ENCODE measurements around the gene AIF1L.

GRCh38 chr9:131116281-131117120, 20.2 kb downstream of the AIF1L start:
- TF ChIP-seq EP300 (IDR thresholded peaks at IDR 0.05), result no peak
- TF ChIP-seq, protein P1, sequence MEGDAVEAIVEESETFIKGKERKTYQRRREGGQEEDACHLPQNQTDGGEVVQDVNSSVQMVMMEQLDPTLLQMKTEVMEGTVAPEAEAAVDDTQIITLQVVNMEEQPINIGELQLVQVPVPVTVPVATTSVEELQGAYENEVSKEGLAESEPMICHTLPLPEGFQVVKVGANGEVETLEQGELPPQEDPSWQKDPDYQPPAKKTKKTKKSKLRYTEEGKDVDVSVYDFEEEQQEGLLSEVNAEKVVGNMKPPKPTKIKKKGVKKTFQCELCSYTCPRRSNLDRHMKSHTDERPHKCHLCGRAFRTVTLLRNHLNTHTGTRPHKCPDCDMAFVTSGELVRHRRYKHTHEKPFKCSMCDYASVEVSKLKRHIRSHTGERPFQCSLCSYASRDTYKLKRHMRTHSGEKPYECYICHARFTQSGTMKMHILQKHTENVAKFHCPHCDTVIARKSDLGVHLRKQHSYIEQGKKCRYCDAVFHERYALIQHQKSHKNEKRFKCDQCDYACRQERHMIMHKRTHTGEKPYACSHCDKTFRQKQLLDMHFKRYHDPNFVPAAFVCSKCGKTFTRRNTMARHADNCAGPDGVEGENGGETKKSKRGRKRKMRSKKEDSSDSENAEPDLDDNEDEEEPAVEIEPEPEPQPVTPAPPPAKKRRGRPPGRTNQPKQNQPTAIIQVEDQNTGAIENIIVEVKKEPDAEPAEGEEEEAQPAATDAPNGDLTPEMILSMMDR (IDR thresholded peaks at IDR 0.05), result no peak
